GM20000 (cell line): ENCODE data around the gene ARMC9.

Experiments
- DNase-seq: peaks from one replicate; pipeline ENCODE4 v3.0.0; 2012; ENCODE audit warnings: low spot score
- CTCF ChIP-seq: IDR thresholded peaks from 2 replicates; pipeline ENCODE4 v1.5.1; 2012; ENCODE audit warnings: mild to moderate bottlenecking, control low read depth; ENCODE audit errors: extremely low read depth, missing control alignments

Gene ARMC9

GRCh38 chr2:231332872-231333500 is 134.6 kb downstream of the ARMC9 start:
- DNase-seq: no peak
- no peak for TF ChIP-seq CTCF

- no peak for TF ChIP-seq CTCF
Observed at GRCh38 chr2:231334179-231334930, 135.9 kb downstream of the ARMC9 start.

GRCh38 chr2:231334981-231335380 is 136.6 kb downstream of the ARMC9 start:
- TF ChIP-seq CTCF: no peak
- no peak for DNase-seq

More at GRCh38 chr2:231334179-231334930, 135.9 kb downstream of the ARMC9 start:
- DNase-seq: no peak

- TF ChIP-seq CTCF: no peak
- no peak for DNase-seq
Observed at GRCh38 chr2:231335591-231335990, 137.2 kb downstream of the ARMC9 start.

GRCh38 chr2:231336236-231336635 is 137.8 kb downstream of the ARMC9 start:
- DNase-seq: no peak
- TF ChIP-seq CTCF: no peak

GRCh38 chr2:231336700-231337099 is 138.3 kb downstream of the ARMC9 start:
- TF ChIP-seq CTCF: no peak
- DNase-seq: no peak
